ENCODE data around the gene SPATA17. TPM values are rescaled to one million over a fixed set of nuclear protein-coding genes. Genes with fewer than 3 reads are reported as not detected.

Gene SPATA17
- total and polyA plus RNA-seq, 2 experiments from 2014 or later: 1.2 to 3.5 TPM

DNA sequence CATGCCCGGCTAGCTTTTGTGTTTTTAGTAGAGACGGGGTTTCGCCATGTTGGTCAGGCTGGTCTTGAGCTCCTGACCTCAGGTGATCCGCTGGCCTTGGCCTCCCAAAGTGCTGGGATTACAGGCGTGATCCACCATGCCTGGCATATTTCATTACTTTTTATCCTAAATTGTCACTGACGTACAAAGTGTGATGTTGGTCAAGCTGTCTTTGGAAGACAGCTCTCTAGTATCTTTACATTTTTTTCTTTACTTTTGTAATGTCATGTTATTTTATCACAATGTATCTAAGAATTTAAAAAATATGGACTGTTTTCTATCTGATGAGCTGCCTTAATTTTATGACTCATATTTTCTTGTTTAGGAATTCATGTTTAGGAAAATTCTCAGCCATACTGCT, 72.2 kb downstream of the SPATA17 start:
- Histone ChIP-seq H4K20me1 (replicated peaks; ENCODE audit: insufficient read depth) (no peaks in the 10 kb centered on the region), H3K4me3 (no peak overlapping the region), H3K27me3 (ENCODE audit: insufficient read depth) (no peaks in the 10 kb centered on the region), H3K4me1 (ENCODE audit: insufficient read depth) (no peaks in the 10 kb centered on the region), H3K9me2 (ENCODE audit: insufficient read depth) (no peaks in the 10 kb centered on the region), H3K36me3 (ENCODE audit: insufficient read depth) (no peaks in the 10 kb centered on the region), H2AFZ (no peak overlapping the region), H3K4me2 (no peak overlapping the region), H3K79me2 (replicated peaks; ENCODE audit: insufficient read depth) (no peaks in the 10 kb centered on the region), H3F3A (replicated peaks; ENCODE audit: low read depth) (no peaks in the 10 kb centered on the region), H3K27ac (ENCODE audit: low read depth) (no peak overlapping the region)
- TF ChIP-seq, protein P1, sequence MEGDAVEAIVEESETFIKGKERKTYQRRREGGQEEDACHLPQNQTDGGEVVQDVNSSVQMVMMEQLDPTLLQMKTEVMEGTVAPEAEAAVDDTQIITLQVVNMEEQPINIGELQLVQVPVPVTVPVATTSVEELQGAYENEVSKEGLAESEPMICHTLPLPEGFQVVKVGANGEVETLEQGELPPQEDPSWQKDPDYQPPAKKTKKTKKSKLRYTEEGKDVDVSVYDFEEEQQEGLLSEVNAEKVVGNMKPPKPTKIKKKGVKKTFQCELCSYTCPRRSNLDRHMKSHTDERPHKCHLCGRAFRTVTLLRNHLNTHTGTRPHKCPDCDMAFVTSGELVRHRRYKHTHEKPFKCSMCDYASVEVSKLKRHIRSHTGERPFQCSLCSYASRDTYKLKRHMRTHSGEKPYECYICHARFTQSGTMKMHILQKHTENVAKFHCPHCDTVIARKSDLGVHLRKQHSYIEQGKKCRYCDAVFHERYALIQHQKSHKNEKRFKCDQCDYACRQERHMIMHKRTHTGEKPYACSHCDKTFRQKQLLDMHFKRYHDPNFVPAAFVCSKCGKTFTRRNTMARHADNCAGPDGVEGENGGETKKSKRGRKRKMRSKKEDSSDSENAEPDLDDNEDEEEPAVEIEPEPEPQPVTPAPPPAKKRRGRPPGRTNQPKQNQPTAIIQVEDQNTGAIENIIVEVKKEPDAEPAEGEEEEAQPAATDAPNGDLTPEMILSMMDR (conservative IDR thresholded peaks at IDR 0.05; ENCODE audit: low read depth in 2 of 2): no peak
- TF ChIP-seq EZH2phosphoT487 (IDR thresholded peaks at IDR 0.05; ENCODE audit: unreplicated experiment) (no peak), NANOG (IDR thresholded peaks at IDR 0.05; ENCODE audit: borderline replicate concordance) (no peak), EZH2 (IDR thresholded peaks at IDR 0.05; ENCODE audit: low read depth, unreplicated experiment) (no peak), ZNF114 (CRISPR knock-in tag; IDR thresholded peaks at IDR 0.05) (no peak), CREB1 (CRISPR knock-in tag; IDR thresholded peaks at IDR 0.05; ENCODE audit: low read depth) (no peak), STAT1 (IDR thresholded peaks at IDR 0.05; ENCODE audit: unreplicated experiment) (no peak), JUNB (IDR thresholded peaks at IDR 0.05; ENCODE audit: unreplicated experiment) (no peak), POLR2AphosphoS5 (IDR thresholded peaks at IDR 0.05; ENCODE audit: low read depth) (no peak), ZNF331 (CRISPR knock-in tag; IDR thresholded peaks at IDR 0.05; ENCODE audit: low read depth) (no peak)
- TF ChIP-seq, protein P2, sequence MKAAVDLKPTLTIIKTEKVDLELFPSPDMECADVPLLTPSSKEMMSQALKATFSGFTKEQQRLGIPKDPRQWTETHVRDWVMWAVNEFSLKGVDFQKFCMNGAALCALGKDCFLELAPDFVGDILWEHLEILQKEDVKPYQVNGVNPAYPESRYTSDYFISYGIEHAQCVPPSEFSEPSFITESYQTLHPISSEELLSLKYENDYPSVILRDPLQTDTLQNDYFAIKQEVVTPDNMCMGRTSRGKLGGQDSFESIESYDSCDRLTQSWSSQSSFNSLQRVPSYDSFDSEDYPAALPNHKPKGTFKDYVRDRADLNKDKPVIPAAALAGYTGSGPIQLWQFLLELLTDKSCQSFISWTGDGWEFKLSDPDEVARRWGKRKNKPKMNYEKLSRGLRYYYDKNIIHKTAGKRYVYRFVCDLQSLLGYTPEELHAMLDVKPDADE (IDR thresholded peaks at IDR 0.05): no peak
- TF ChIP-seq, protein P3, sequence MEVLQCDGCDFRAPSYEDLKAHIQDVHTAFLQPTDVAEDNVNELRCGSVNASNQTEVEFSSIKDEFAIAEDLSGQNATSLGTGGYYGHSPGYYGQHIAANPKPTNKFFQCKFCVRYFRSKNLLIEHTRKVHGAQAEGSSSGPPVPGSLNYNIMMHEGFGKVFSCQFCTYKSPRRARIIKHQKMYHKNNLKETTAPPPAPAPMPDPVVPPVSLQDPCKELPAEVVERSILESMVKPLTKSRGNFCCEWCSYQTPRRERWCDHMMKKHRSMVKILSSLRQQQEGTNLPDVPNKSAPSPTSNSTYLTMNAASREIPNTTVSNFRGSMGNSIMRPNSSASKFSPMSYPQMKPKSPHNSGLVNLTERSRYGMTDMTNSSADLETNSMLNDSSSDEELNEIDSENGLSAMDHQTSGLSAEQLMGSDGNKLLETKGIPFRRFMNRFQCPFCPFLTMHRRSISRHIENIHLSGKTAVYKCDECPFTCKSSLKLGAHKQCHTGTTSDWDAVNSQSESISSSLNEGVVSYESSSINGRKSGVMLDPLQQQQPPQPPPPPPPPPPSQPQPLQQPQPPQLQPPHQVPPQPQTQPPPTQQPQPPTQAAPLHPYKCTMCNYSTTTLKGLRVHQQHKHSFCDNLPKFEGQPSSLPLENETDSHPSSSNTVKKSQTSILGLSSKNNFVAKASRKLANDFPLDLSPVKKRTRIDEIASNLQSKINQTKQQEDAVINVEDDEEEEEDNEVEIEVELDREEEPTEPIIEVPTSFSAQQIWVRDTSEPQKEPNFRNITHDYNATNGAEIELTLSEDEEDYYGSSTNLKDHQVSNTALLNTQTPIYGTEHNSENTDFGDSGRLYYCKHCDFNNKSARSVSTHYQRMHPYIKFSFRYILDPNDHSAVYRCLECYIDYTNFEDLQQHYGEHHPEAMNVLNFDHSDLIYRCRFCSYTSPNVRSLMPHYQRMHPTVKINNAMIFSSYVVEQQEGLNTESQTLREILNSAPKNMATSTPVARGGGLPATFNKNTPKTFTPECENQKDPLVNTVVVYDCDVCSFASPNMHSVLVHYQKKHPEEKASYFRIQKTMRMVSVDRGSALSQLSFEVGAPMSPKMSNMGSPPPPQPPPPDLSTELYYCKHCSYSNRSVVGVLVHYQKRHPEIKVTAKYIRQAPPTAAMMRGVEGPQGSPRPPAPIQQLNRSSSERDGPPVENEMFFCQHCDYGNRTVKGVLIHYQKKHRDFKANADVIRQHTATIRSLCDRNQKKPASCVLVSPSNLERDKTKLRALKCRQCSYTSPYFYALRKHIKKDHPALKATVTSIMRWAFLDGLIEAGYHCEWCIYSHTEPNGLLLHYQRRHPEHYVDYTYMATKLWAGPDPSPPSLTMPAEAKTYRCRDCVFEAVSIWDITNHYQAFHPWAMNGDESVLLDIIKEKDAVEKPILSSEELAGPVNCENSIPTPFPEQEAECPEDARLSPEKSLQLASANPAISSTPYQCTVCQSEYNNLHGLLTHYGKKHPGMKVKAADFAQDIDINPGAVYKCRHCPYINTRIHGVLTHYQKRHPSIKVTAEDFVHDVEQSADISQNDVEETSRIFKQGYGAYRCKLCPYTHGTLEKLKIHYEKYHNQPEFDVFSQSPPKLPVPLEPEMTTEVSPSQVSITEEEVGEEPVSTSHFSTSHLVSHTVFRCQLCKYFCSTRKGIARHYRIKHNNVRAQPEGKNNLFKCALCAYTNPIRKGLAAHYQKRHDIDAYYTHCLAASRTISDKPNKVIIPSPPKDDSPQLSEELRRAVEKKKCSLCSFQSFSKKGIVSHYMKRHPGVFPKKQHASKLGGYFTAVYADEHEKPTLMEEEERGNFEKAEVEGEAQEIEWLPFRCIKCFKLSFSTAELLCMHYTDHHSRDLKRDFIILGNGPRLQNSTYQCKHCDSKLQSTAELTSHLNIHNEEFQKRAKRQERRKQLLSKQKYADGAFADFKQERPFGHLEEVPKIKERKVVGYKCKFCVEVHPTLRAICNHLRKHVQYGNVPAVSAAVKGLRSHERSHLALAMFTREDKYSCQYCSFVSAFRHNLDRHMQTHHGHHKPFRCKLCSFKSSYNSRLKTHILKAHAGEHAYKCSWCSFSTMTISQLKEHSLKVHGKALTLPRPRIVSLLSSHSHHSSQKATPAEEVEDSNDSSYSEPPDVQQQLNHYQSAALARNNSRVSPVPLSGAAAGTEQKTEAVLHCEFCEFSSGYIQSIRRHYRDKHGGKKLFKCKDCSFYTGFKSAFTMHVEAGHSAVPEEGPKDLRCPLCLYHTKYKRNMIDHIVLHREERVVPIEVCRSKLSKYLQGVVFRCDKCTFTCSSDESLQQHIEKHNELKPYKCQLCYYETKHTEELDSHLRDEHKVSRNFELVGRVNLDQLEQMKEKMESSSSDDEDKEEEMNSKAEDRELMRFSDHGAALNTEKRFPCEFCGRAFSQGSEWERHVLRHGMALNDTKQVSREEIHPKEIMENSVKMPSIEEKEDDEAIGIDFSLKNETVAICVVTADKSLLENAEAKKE (CRISPR knock-in tag; IDR thresholded peaks at IDR 0.05): no peak
- TF ChIP-seq, protein P4, sequence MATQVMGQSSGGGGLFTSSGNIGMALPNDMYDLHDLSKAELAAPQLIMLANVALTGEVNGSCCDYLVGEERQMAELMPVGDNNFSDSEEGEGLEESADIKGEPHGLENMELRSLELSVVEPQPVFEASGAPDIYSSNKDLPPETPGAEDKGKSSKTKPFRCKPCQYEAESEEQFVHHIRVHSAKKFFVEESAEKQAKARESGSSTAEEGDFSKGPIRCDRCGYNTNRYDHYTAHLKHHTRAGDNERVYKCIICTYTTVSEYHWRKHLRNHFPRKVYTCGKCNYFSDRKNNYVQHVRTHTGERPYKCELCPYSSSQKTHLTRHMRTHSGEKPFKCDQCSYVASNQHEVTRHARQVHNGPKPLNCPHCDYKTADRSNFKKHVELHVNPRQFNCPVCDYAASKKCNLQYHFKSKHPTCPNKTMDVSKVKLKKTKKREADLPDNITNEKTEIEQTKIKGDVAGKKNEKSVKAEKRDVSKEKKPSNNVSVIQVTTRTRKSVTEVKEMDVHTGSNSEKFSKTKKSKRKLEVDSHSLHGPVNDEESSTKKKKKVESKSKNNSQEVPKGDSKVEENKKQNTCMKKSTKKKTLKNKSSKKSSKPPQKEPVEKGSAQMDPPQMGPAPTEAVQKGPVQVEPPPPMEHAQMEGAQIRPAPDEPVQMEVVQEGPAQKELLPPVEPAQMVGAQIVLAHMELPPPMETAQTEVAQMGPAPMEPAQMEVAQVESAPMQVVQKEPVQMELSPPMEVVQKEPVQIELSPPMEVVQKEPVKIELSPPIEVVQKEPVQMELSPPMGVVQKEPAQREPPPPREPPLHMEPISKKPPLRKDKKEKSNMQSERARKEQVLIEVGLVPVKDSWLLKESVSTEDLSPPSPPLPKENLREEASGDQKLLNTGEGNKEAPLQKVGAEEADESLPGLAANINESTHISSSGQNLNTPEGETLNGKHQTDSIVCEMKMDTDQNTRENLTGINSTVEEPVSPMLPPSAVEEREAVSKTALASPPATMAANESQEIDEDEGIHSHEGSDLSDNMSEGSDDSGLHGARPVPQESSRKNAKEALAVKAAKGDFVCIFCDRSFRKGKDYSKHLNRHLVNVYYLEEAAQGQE (IDR thresholded peaks at IDR 0.05; ENCODE audit: unreplicated experiment): no peak
- H3K27me3 Mint-ChIP-seq (ENCODE audit: insufficient read depth, low read depth, poor library complexity): no peaks in the 10 kb centered on the region
- H3K36me3 Mint-ChIP-seq (ENCODE audit: low read depth): no peaks in the 10 kb centered on the region
- H3K4me3 Mint-ChIP-seq: no peak overlapping the region
- H3K9me3 Mint-ChIP-seq: no peaks in the 10 kb centered on the region
- no peaks in the 10 kb centered on the region for H3K4me1 Mint-ChIP-seq
- DNase-seq (ENCODE audit: low spot score) (no peak), ATAC-seq (no peak)
- no peak overlapping the region for H3K27ac Mint-ChIP-seq
